ENCODE data around the gene TNS3. TPM values are rescaled to one million over a fixed set of nuclear protein-coding genes. Genes with fewer than 3 reads are reported as not detected.

Gene TNS3
- total and polyA plus RNA-seq, 9 of the 15 experiments (the other 6 are each of a cell fraction or from before 2014, with no cell fraction given) = 0.20 TPM; not detected in 8

DNA sequence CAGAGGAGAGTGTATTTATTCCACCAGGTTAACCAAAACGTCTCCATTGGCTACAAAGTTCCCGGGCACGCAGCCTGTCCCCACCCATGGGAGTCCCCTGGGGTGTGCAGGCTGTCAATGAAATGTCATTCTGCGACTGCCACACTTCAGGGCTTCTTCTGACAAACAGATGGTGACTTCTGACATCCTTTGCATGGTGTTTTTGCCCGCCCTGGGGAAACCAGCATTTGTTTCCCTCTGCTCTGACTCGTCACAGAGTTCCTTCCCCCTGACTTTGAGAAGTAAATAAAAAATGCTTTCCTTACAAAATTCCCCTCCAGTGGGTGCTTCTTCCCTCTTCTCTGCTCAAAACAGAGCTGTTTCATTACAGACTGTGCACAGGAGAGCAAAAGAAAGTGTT is 38.2 kb downstream of the TNS3 start:
- in situ Hi-C loops (cut with MboI) (no loop called here), intact Hi-C loops (cut with micrococcal nuclease) (no loop called here)
- no peak for TF ChIP-seq RBM14 (IDR thresholded peaks at IDR 0.05; ENCODE audit: borderline replicate concordance, insufficient read depth, low read depth, low read length)
- no peak for TF ChIP-seq PPARD (CRISPR knock-in tag; IDR thresholded peaks at IDR 0.05)
- no peak for TF ChIP-seq CBX8 (IDR thresholded peaks at IDR 0.05; ENCODE audit: borderline replicate concordance, extremely low read depth, low read depth, low read length, poor library complexity, severe bottlenecking)
- TF ChIP-seq IRF1 (CRISPR knock-in tag; IDR thresholded peaks at IDR 0.05; ENCODE audit: borderline replicate concordance) = no peak
- TF ChIP-seq EHMT2 (IDR thresholded peaks at IDR 0.05) = no peak
- TF ChIP-seq, protein P1, sequence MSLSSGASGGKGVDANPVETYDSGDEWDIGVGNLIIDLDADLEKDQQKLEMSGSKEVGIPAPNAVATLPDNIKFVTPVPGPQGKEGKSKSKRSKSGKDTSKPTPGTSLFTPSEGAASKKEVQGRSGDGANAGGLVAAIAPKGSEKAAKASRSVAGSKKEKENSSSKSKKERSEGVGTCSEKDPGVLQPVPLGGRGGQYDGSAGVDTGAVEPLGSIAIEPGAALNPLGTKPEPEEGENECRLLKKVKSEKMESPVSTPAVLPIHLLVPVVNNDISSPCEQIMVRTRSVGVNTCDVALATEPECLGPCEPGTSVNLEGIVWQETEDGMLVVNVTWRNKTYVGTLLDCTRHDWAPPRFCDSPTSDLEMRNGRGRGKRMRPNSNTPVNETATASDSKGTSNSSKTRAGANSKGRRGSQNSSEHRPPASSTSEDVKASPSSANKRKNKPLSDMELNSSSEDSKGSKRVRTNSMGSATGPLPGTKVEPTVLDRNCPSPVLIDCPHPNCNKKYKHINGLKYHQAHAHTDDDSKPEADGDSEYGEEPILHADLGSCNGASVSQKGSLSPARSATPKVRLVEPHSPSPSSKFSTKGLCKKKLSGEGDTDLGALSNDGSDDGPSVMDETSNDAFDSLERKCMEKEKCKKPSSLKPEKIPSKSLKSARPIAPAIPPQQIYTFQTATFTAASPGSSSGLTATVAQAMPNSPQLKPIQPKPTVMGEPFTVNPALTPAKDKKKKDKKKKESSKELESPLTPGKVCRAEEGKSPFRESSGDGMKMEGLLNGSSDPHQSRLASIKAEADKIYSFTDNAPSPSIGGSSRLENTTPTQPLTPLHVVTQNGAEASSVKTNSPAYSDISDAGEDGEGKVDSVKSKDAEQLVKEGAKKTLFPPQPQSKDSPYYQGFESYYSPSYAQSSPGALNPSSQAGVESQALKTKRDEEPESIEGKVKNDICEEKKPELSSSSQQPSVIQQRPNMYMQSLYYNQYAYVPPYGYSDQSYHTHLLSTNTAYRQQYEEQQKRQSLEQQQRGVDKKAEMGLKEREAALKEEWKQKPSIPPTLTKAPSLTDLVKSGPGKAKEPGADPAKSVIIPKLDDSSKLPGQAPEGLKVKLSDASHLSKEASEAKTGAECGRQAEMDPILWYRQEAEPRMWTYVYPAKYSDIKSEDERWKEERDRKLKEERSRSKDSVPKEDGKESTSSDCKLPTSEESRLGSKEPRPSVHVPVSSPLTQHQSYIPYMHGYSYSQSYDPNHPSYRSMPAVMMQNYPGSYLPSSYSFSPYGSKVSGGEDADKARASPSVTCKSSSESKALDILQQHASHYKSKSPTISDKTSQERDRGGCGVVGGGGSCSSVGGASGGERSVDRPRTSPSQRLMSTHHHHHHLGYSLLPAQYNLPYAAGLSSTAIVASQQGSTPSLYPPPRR (CRISPR knock-in tag; IDR thresholded peaks at IDR 0.05; ENCODE audit: borderline replicate concordance) = no peak
- no peak for TF ChIP-seq CBFA2T2 (conservative IDR thresholded peaks at IDR 0.05)
- no peak for TF ChIP-seq HNRNPUL1 (IDR thresholded peaks at IDR 0.05; ENCODE audit: low read length)
- no peak for TF ChIP-seq CEBPB (tag; IDR thresholded peaks at IDR 0.05)
- TF ChIP-seq ZHX1 (conservative IDR thresholded peaks at IDR 0.05; ENCODE audit: low read length) = no peak
- TF ChIP-seq NCOR1 (IDR thresholded peaks at IDR 0.05) = no peak
- Histone ChIP-seq H3K9ac (ENCODE audit: insufficient read depth in 1 of 2, low read depth in 2 of 2, low read length in 2 of 2) (no peak overlapping the region), H3K27me3 (ENCODE audit: control insufficient read depth in 2 of 2, insufficient read depth in 2 of 2, low read length in 2 of 2) (peaks cover 5 to 84% of the 10 kb centered on the region in 2 experiments; a peak in 4 of 5 replicates), H4K20me1 (replicated peaks; ENCODE audit: control insufficient read depth, insufficient read depth, low read length) (no peaks in the 10 kb centered on the region; the same call in 1 of the 2 replicates), H3K9me1 (ENCODE audit: control insufficient read depth, insufficient read depth, low read length) (no peaks in the 10 kb centered on the region), H3K36me3 (ENCODE audit: control insufficient read depth, insufficient read depth, low read length) (no peaks in the 10 kb centered on the region), H3K4me1 (replicated peaks in 1 of 2; ENCODE audit: control insufficient read depth in 2 of 2, insufficient read depth in 2 of 2, low read length in 2 of 2) (no peaks in the 10 kb centered on the region), H2AFZ (ENCODE audit: low read depth, low read length) (no peak overlapping the region), H3K79me2 (ENCODE audit: control insufficient read depth, insufficient read depth, low read length) (no peaks in the 10 kb centered on the region), H3K9me3 (replicated peaks; ENCODE audit: control insufficient read depth, insufficient read depth, low read depth, low read length) (no peaks in the 10 kb centered on the region), H3K27ac (ENCODE audit: extremely low read depth, low read depth, low read length) (no peak overlapping the region), H3K4me3 (no peak overlapping the region), H3K4me2 (ENCODE audit: insufficient read depth, low read length) (no peak overlapping the region)
- POLR2A ChIA-PET = interaction anchor here (1.1 kb wide), 1 partner anchor 9 kb away, joined by 3 read pairs; no protein-coding TSS in a partner anchor
- CTCF ChIA-PET (ENCODE audit: low intra/inter-chr PET ratio) = no interaction called here
- WGBS (ENCODE audit: insufficient coverage, low coverage, missing lambda C conversion rate) = 1% methylated on average over 6 of the region's 6 CpGs
- DNase-seq (ENCODE audit: extremely low read depth in 1 of 4, low spot score in 3 of 4) = no peak
- ATAC-seq = no peak
- no peak for FAIRE-seq
- no TSS peak for BruUV-seq (replicated peaks)
